ENCODE results near the gene LANCL1.

- TF ChIP-seq, protein P1, sequence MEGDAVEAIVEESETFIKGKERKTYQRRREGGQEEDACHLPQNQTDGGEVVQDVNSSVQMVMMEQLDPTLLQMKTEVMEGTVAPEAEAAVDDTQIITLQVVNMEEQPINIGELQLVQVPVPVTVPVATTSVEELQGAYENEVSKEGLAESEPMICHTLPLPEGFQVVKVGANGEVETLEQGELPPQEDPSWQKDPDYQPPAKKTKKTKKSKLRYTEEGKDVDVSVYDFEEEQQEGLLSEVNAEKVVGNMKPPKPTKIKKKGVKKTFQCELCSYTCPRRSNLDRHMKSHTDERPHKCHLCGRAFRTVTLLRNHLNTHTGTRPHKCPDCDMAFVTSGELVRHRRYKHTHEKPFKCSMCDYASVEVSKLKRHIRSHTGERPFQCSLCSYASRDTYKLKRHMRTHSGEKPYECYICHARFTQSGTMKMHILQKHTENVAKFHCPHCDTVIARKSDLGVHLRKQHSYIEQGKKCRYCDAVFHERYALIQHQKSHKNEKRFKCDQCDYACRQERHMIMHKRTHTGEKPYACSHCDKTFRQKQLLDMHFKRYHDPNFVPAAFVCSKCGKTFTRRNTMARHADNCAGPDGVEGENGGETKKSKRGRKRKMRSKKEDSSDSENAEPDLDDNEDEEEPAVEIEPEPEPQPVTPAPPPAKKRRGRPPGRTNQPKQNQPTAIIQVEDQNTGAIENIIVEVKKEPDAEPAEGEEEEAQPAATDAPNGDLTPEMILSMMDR (IDR thresholded peaks at IDR 0.05; ENCODE audit: borderline replicate concordance, extremely low read depth, low read length, poor library complexity, severe bottlenecking) = no peak
- no peak for TF ChIP-seq EZH2 (IDR thresholded peaks at IDR 0.05; ENCODE audit: borderline replicate concordance, low read depth, low read length, severe bottlenecking)
Measured at GRCh38 chr2:210435439-210435838, 41.1 kb downstream of the LANCL1 start.
